Measurements from ENCODE around the gene NOSTRIN.
"Not testable (repeated sequence)": the region's sequence is repeated elsewhere in the genome, so short reads cannot be mapped to it uniquely, and the experiment has no call there.

Gene NOSTRIN

GRCh38 chr2:168801961-168802858, at the start of gene NOSTRIN:
Gene NOSTRIN, plus strand, starts transcription at chr2:168802637. Its CDS starts 10 bp downstream, at chr2:168802647.
- DNase-seq (ENCODE audit: extremely low read depth in 1 of 2, low read depth in 1 of 2), result no peak

GRCh38 chr2:168753765-168754329, 48.6 kb upstream of the NOSTRIN start:
- no peak for DNase-seq (ENCODE audit: extremely low read depth in 1 of 2, low read depth in 1 of 2)

GRCh38 chr2:168757223-168757622, 45.2 kb upstream of the NOSTRIN start:
- DNase-seq (ENCODE audit: extremely low read depth in 1 of 2, low read depth in 1 of 2), result no peak

- no peak for DNase-seq (ENCODE audit: extremely low read depth in 1 of 2, low read depth in 1 of 2)
These were observed 43.2 kb upstream of the NOSTRIN start for GRCh38 chr2:168758970-168759820.

GRCh38 chr2:168765401-168765800, 37.0 kb upstream of the NOSTRIN start:
- DNase-seq (ENCODE audit: extremely low read depth in 1 of 2, low read depth in 1 of 2), result no peak

GRCh38 chr2:168766600-168766999, 35.8 kb upstream of the NOSTRIN start:
- DNase-seq (ENCODE audit: extremely low read depth in 1 of 2, low read depth in 1 of 2), result no peak

- no peak for DNase-seq (ENCODE audit: extremely low read depth in 1 of 2, low read depth in 1 of 2)
These were observed 35.2 kb upstream of the NOSTRIN start for GRCh38 chr2:168767258-168767657.

- not testable (repeated sequence) for DNase-seq (ENCODE audit: extremely low read depth in 1 of 2, low read depth in 1 of 2)
These were observed 34.1 kb upstream of the NOSTRIN start for GRCh38 chr2:168768357-168768756.

- DNase-seq (ENCODE audit: extremely low read depth in 1 of 2, low read depth in 1 of 2), result no peak
These were observed 31.6 kb upstream of the NOSTRIN start for GRCh38 chr2:168770796-168771195.

GRCh38 chr2:168772704-168773103, 29.7 kb upstream of the NOSTRIN start:
- no peak for DNase-seq (ENCODE audit: extremely low read depth in 1 of 2, low read depth in 1 of 2)

- no peak for DNase-seq (ENCODE audit: extremely low read depth in 1 of 2, low read depth in 1 of 2)
These were observed 29.3 kb upstream of the NOSTRIN start for GRCh38 chr2:168773128-168773527.

GRCh38 chr2:168773719-168774521, 28.5 kb upstream of the NOSTRIN start:
- peak in 1 of 2 donors; percentile 10 for DNase-seq (ENCODE audit: extremely low read depth in 1 of 2, low read depth in 1 of 2)

- no peak for DNase-seq (ENCODE audit: extremely low read depth in 1 of 2, low read depth in 1 of 2)
These were observed 26.6 kb upstream of the NOSTRIN start for GRCh38 chr2:168775837-168776236.

GRCh38 chr2:168780669-168781071, 21.8 kb upstream of the NOSTRIN start:
- no peak for DNase-seq (ENCODE audit: extremely low read depth in 1 of 2, low read depth in 1 of 2)

- no peak for DNase-seq (ENCODE audit: extremely low read depth in 1 of 2, low read depth in 1 of 2)
These were observed 21.1 kb upstream of the NOSTRIN start for GRCh38 chr2:168781191-168781817.

- DNase-seq (ENCODE audit: extremely low read depth in 1 of 2, low read depth in 1 of 2), result no peak
These were observed 20.2 kb upstream of the NOSTRIN start for GRCh38 chr2:168782271-168782670.

GRCh38 chr2:168784993-168785392, 17.4 kb upstream of the NOSTRIN start:
- no peak for DNase-seq (ENCODE audit: extremely low read depth in 1 of 2, low read depth in 1 of 2)

- DNase-seq (ENCODE audit: extremely low read depth in 1 of 2, low read depth in 1 of 2), result no peak
These were observed 15.2 kb upstream of the NOSTRIN start for GRCh38 chr2:168787098-168787781.

GRCh38 chr2:168787782-168788376, 14.6 kb upstream of the NOSTRIN start:
- DNase-seq (ENCODE audit: extremely low read depth in 1 of 2, low read depth in 1 of 2), result no peak

Measured in stimulated activated CD8-positive, alpha-beta memory T cell treated with anti-CD3 and anti-CD28 coated beads, Interleukin-7, amount 100 ng/mL, for 48 hours (primary cell).